Heart right ventricle (tissue), 16 donors: ENCODE data around the gene CDC25C. TPM values are rescaled to one million over a fixed set of nuclear protein-coding genes. Genes with fewer than 3 reads are reported as not detected.
A peak's percentile ranks its signal among the peaks of the same experiment; 100 is the strongest.

Experiments
- ATAC-seq, 8 donors: fragments of 200-7000 bp; cut with Tn5 transposase; one replicate each; pipeline ENCODE4 v1.9.1; 2020; ENCODE audit warnings: mild to moderate bottlenecking in 8 of 8, moderate library complexity in 8 of 8, moderate number of reproducible peaks in 1 of 8
- DNase-seq, 2 donors: peaks; one replicate each; pipeline ENCODE4 v3.0.0-alpha.2; 2020
- H3K27ac ChIP-seq, 10 donors: fragments of 200-600 bp; sonication (generic) in 2 of 10; one replicate each; pipeline versions ENCODE4 v1.5.0 to v1.8.0; 2020 to 2022; ENCODE audit warnings: mild to moderate bottlenecking in 3 of 10
- H3K27me3 ChIP-seq, 7 donors: fragments of 200-600 bp; one replicate each; pipeline ENCODE4 v1.8.0; 2021 to 2022; ENCODE audit warnings: mild to moderate bottlenecking in 2 of 7
- H3K36me3 ChIP-seq, 9 donors: fragments of 200-600 bp; sonication (generic) in 1 of 9; one replicate each; pipeline versions ENCODE4 v1.5.0 to v1.8.0; 2020 to 2022; ENCODE audit warnings: mild to moderate bottlenecking in 2 of 9
- H3K4me1 ChIP-seq, 9 donors: fragments of 200-600 bp; sonication (generic) in 1 of 9; one replicate each; pipeline versions ENCODE4 v1.5.0 to v1.8.0; 2020 to 2022; ENCODE audit warnings: mild to moderate bottlenecking in 4 of 9
- H3K4me3 ChIP-seq, 10 donors: fragments of 200-600 bp; sonication (generic) in 2 of 10; one replicate each; pipeline versions ENCODE4 v1.5.0 to v1.8.0; 2020 to 2022; ENCODE audit warnings: mild to moderate bottlenecking in 7 of 10, moderate library complexity in 2 of 10
- H3K9me3 ChIP-seq, 11 donors: fragments of 200-600 bp in 10 of 11; sonication (generic) in 2 of 11; one replicate each; pipeline versions ENCODE4 v1.5.0 to v1.8.0; 2013 to 2022; ENCODE audit warnings: mild to moderate bottlenecking in 2 of 11, control low read depth in 1 of 11, moderate library complexity in 1 of 11
- CTCF ChIP-seq, 9 donors: fragments of 200-600 bp; sonication (generic) in 2 of 9; IDR thresholded peaks; one replicate each; pipeline versions ENCODE4 v1.5.0 to v1.8.0; 2021 to 2022; ENCODE audit warnings: antibody characterized with exemption in 9 of 9, mild to moderate bottlenecking in 5 of 9, moderate library complexity in 1 of 9
- WGBS, 2 donors: extraction: QIAGEN DNeasy Blood & Tissue Kit; methylation state at CpG; one replicate each; pipeline ENCODE4 v1.1.7; 2013; ENCODE audit warnings: inconsistent platforms in 1 of 2; 5-methylcytosine and 5-hydroxymethylcytosine counted together
- intact Hi-C, 10 donors: fragments of 100-400 bp; cut with DNase I; formaldehyde crosslinking; loops; one replicate each; pipeline versions ENCODE4 v1.11.1 to v1.14.2; 2022
- polyA plus RNA-seq, 2 donors: library from polyadenylated mRNA; stranded (reverse); fragments of 200-250 nt; gene quantifications; one replicate each; pipeline ENCODE4 v1.2.3, GENCODE V29; 2013
- total RNA-seq, 10 donors: library from RNA; stranded (reverse); fragmentation: NEBNext Ultra II Directional in 3 of 10; extraction: Animal tissue kit (Norgen Biotek cat#: 25700) in 3 of 10; gene quantifications; one replicate each; pipeline versions ENCODE4 v1.2.1 to v1.2.4, GENCODE V29; 2021 to 2023
- donor health status: Arrhythmogenic right ventricular cardiomyopathy.
- donor health status: ischemic (EF 13 %, LVEDD 7.1; RV severe dilation, severe dysfunction).
- donor health status: healthy with polysubstance abuse.
- donor health status: DM: no; HTN: yes; CAD: no.
- donor health status: DM: no; HTN: no; CAD: no.
- donor health status: ischemic (EF 25% LVEDD 6.9; RV normal size, moderate dysfunction).
- donor health status: ischemic (EF 25% LVEDD 5.7; RV mildly dilated, moderate dysfunction).
- donor health status: healthy.
- donor health status: DM: yes; HTN: yes; CAD: no.
- donor health status: Ischemic cardiomyopathy.
- donor health status: ischemic (EF 35%, LVEDD 5.7; RV mildly dilated, moderate dysfunction).
- donor health status: nonischemic (EF 11% LVEDD 7.7; RV severe dilation, severe dysfunction).
- donor health status: DM: yes; HTN: yes; CAD: no.
- donor health status: PGD.
- donor health status: ischemic (EF 29% LVEDD 5.4; RV normal size, mild dysfunction).
- donor health status: nonischemic (EF 23%, LVEDD 6.1; RV moderate dilation, normal function).

The CDC25C gene
- total and polyA plus RNA-seq, 12 donors, result 0.03 to 0.74 (median 0.37) TPM; not detected in 6

GRCh38 chr5:138352071-138352721 is 20.6 kb upstream of the CDC25C start, which contains the start of gene KDM3B:
TSS of gene KDM3B (plus strand) at chr5:138352685. CDS start at chr5:138352796, 111 bp downstream.
- Histone ChIP-seq H3K27me3 (no peaks in the 10 kb centered on the region), H3K27ac (peak within 1 kb of the TSS; percentile 86 to 99 (median 97)), H3K4me1 (peaks cover 8 to 70% (median 51%) of the 10 kb centered on the region in 9 donors), H3K36me3 (peaks cover 0 to 25% (median 15%) of the 10 kb centered on the region in 9 donors), H3K4me3 (peak within 1 kb of the TSS; percentile 73 to 99 (median 94)), H3K9me3 (peaks cover 0 to 7% (median 5%) of the 10 kb centered on the region in 11 donors)
- 4 to 9% methylated on average over 26 to 30 of the region's 30 CpGs for WGBS, 2 donors
- intact Hi-C loops, result loop anchor here in 2 of 10 donors (5.0 to 10.0 kb wide), 2 partner anchors 127 to 140 kb away; no protein-coding TSS in a partner anchor
- peak; percentile 77 to 90 (median 85) for ATAC-seq
- DNase-seq, result peak; percentile 76 to 88
- TF ChIP-seq CTCF (IDR thresholded peaks at IDR 0.05), result peak; percentile 82 to 99 (median 90)

DNA sequence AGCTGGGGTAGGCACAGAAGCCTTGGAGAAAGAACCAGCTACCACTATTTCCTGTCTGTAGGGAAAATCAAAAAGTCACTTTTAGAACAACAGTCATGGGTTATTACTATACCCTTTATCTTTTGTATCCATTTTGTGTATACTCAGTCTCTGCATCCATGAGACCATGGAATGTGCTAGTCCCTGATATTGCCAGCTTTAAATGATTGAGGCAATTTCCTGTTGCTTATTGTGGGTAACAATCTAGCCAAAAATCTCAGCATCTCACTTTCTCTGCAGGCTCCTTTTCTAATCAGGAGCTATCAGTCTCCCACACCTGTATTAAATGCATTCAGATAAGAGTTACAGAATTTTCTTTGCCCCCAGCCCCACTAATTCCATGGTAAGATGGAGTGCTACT is 19.9 kb upstream of the CDC25C start:
- TF ChIP-seq CTCF (IDR thresholded peaks at IDR 0.05), result no peak
- peaks cover 0 to 7% (median 5%) of the 10 kb centered on the region in 11 donors for H3K9me3 ChIP-seq
- peak overlapping the region in 3 of 10 donors; percentile 7 to 99 (median 98) for H3K27ac ChIP-seq
- peaks cover 8 to 63% (median 45%) of the 10 kb centered on the region in 9 donors for H3K4me1 ChIP-seq
- H3K27me3 ChIP-seq, result no peaks in the 10 kb centered on the region
- no peak overlapping the region for H3K4me3 ChIP-seq
- ATAC-seq (no peak), DNase-seq (no peak)
- peaks cover 0 to 32% (median 22%) of the 10 kb centered on the region in 9 donors for H3K36me3 ChIP-seq
- intact Hi-C loops, result loop anchor here in 2 of 10 donors (5.0 to 10.0 kb wide), 2 partner anchors 127 to 141 kb away; no protein-coding TSS in a partner anchor

GRCh38 chr5:138351056-138351455 is 19.5 kb upstream of the CDC25C start:
- Histone ChIP-seq H3K36me3 (peaks cover 0 to 36% (median 26%) of the 10 kb centered on the region in 9 donors), H3K4me1 (peaks cover 8 to 58% (median 41%) of the 10 kb centered on the region in 9 donors), H3K4me3 (no peak overlapping the region), H3K9me3 (peaks cover 0 to 7% (median 5%) of the 10 kb centered on the region in 11 donors), H3K27me3 (no peaks in the 10 kb centered on the region), H3K27ac (peak overlapping the region in 6 of 10 donors; percentile 7 to 99 (median 54))
- DNase-seq, result no peak
- WGBS, 2 donors, result 91 to 92% methylated on average over 1 of the region's 1 CpG
- no peak for ATAC-seq
- intact Hi-C loops, result loop anchor here in 2 of 10 donors (5.0 to 10.0 kb wide), 2 partner anchors 126 to 141 kb away; no protein-coding TSS in a partner anchor
- TF ChIP-seq CTCF (IDR thresholded peaks at IDR 0.05), result no peak

DNA sequence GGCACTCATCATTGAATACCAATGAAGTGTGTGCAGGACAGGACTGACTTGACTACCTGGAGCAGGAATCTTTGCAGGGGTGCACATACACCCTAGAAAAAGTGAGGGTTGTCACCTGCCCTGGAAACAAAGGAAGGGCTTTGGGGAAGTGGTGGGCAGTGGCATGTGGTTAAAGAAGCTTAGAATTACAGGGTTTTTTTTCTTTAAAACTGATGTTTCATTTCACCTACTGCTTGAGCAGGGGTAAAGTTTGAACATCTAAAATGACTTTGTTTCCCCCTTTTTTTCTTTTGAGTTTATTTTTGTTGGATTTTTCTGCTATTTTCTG is 18.9 kb upstream of the CDC25C start:
- no peak overlapping the region for H3K4me3 ChIP-seq
- H3K27me3 ChIP-seq, result no peaks in the 10 kb centered on the region
- H3K36me3 ChIP-seq, result peaks cover 0 to 42% (median 32%) of the 10 kb centered on the region in 9 donors
- no peak for TF ChIP-seq CTCF (IDR thresholded peaks at IDR 0.05)
- peaks cover 0 to 7% (median 5%) of the 10 kb centered on the region in 11 donors for H3K9me3 ChIP-seq
- ATAC-seq (no peak), DNase-seq (no peak)
- intact Hi-C loops, result loop anchor here in 2 of 10 donors (5.0 to 10.0 kb wide), 2 partner anchors 126 to 142 kb away; no protein-coding TSS in a partner anchor
- H3K4me1 ChIP-seq, result peaks cover 7 to 53% (median 35%) of the 10 kb centered on the region in 9 donors
- peak overlapping the region in 8 of 10 donors; percentile 28 to 98 (median 56) for H3K27ac ChIP-seq
